Fibroblast of skin of abdomen (primary cell): ENCODE measurements around the gene PPP1R13B.

ENCODE experiments used
- DNase-seq: peaks from one replicate; pipeline ENCODE4 v3.0.0-alpha.2; 2013

The PPP1R13B gene

GRCh38 chr14:103880348-103881267 is 33.2 kb upstream of the PPP1R13B start:
- DNase-seq, result peak; percentile 63

- no peak for DNase-seq
These were observed 32.4 kb upstream of the PPP1R13B start for GRCh38 chr14:103879570-103880347.

DNA sequence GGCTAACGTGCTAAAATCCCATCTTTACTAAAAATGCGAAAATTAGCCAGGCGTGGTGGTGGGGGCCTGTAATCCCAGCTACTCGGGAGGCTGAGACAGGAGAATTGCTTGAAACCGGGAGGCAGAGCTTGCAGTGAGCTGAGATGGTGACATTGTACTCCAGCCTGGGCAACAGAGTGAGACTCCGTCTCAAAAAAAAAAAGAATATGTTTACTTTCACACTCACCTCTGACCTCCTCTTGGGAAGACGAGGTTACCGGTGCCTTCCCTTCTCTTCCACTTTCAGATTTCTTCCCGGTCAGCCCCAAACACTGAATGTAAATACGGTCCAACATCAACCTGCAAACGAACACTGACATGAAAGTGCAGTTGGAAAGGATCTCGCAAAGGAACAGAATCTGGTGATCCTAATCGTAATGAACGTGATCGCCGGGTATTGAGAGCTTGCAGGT is 31.8 kb upstream of the PPP1R13B start:
- DNase-seq, result no peak

GRCh38 chr14:103878180-103878579 is 30.8 kb upstream of the PPP1R13B start:
- no peak for DNase-seq

- no peak for DNase-seq
These were observed 27.6 kb upstream of the PPP1R13B start for GRCh38 chr14:103875010-103875409.

DNA sequence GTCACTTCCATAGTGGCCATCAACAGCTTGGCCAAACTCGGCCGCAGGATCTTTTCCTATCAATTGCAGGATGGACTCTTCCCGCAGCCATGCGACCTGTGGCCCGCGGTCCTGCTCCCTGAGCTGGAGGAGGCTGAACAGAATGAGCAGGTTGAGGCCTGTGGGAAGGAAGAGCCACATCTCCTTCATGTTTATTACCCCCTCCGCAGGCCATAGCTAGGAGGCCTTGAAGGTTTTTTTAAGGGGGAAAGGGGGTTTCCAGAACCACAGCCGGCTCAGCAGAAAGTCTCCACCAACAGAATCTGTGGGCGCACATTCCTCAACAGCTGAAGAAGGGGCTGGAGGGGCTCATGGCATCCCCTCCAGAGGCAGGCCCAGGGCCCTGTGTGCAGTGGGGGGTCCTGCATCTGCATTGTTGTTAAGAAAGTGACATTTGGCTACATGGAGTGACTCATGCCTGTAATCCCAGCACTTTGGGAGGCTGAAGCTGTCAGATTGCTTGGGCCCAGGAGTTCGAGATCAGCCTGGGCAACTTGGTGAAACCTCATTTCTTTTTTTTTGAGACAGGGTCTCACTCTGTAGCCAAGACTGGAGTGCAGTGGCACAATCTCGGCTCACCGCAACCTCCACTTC is 25.2 kb upstream of the PPP1R13B start:
- DNase-seq, result no peak

DNA sequence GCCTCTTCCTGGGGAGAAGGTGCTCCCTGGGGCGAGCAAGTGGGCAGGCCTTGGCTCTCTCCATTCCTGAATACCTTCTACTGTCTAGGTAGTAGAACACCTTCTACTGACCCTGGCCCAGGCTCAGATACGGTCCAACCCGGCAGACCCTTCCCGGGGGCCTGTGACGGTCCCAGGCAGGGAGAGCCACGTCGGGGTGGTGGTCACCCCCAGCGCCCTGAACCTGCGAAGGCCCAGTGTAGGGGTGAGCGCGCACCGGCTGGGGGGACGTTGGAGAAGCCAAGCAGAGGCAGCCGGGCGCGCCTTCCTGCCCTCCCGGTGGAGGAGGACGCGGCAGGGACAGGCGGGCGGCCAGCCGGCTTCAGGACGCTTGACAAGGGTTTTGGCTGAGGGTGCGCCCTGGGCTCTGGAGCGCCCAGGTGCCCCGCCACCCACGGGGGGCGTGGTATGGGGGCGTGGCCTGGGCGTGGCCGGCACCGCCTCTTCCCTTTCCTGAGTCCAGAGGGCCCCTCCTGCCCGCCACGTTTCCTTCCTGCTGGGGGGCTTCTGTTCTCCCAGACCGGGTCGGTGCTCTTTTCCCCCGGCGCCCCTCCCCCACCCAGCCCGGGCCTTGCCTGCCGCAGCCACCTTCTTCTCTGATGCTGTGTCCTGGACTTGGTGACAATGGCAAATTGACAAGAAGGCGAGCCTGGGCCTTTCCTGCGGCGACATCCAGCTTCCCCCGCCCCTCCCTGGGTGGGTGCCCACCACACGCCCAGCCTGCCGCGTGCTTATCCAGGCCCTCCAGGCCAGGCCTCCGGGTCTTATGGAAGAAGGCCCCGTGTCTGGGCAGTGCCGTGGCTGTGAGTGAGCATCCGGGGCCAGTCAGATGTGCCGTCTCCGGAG is 24.5 kb upstream of the PPP1R13B start:
- DNase-seq, result no peak

DNA sequence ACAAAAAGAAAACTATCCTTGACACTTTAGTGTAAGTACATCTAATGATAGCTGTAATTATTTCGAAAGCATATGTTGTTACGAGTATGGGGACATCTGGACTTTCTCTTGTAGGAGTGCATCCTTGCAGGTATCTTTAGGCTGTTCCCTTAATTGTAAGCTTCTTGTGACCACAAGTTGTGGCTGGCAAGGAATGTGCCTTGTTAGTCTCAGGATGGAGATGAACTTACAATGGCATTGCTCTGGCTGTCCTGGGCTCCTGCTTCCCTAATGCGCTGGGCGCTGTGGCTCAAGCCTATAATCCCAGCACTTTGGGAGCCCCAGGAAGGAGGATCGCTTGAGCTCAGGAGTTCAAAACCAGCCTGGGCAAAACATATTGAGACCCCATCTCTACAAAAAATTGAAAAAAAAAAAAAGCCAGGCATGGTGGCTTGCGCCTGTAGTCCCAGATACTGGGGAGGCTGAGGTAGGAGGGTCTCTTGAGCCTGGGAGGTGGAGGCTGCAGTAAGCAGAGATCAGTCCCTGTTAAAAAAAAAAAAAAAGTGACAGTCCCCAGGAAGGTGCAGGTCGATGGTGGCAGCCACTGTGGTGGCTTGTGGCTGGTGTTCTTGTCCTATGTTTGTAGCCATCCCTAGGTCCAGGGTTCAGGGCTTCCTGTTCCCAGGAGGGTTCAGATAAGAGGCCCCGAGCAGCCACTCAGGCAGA is 23.7 kb upstream of the PPP1R13B start:
- DNase-seq, result no peak

DNA sequence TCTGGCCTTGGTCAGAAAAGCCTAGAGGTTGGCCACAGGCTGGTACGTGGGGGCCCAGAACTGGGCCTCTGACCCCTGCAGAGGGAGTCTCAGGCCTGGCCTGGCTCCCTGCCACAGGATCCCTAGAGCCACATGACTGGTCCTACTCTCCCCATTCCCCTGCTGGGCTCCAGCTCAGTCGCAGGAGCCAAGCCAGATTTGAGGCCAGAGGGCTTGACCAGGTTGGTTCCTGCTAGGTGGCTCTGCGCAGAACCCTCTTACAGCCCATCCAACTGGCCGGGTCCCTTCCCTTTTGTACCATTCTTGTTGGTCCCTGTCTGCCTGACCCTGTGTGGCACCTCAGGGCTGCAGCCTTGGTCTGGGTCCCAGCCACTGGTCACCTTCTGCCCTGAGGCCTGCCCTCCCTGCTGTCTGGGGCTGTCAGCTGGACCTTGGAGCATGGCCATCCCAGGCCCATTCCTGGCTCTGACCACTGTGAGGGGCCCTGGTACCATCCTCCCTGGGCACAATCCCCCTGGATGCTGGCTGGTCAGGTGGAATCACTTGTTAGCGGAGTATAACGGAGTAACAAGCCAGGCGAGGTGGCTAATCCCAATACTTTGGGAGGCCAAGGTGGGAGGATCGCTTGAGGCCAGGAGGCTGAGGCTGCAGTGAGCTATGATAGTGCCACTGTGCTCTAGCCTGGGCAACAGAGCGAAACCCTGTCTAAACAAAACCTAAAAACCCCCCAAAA is 22.9 kb upstream of the PPP1R13B start:
- no peak for DNase-seq

GRCh38 chr14:103869406-103870143 is 22.2 kb upstream of the PPP1R13B start:
- no peak for DNase-seq

GRCh38 chr14:103868242-103868897 is 21.0 kb upstream of the PPP1R13B start:
- no peak for DNase-seq

- no peak for DNase-seq
These were observed 20.2 kb upstream of the PPP1R13B start for GRCh38 chr14:103867523-103867953.

DNA sequence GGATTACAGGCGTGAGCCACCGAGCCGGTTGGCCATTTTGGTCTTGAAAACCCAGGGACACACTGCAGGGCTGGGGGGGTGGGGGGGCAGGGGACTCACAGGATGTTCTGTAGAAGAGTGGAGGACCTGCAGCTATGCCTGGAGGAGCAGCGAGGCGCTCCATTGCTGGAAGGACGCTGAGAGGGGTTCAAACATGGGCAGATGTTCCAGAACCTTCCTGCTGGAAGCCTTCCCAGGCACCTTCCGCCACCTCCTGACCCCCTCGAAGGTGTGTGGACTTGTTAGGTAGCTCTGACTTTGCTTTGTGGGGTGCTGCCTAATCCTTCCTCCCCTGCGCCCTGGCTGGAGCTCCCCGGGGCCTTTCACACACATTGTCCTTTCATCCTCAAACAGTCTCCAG is 19.6 kb upstream of the PPP1R13B start:
- no peak for DNase-seq

- DNase-seq, result no peak
These were observed 15.9 kb upstream of the PPP1R13B start for GRCh38 chr14:103863245-103863644.

- no peak for DNase-seq
These were observed 15.0 kb upstream of the PPP1R13B start for GRCh38 chr14:103862393-103862782.

DNA sequence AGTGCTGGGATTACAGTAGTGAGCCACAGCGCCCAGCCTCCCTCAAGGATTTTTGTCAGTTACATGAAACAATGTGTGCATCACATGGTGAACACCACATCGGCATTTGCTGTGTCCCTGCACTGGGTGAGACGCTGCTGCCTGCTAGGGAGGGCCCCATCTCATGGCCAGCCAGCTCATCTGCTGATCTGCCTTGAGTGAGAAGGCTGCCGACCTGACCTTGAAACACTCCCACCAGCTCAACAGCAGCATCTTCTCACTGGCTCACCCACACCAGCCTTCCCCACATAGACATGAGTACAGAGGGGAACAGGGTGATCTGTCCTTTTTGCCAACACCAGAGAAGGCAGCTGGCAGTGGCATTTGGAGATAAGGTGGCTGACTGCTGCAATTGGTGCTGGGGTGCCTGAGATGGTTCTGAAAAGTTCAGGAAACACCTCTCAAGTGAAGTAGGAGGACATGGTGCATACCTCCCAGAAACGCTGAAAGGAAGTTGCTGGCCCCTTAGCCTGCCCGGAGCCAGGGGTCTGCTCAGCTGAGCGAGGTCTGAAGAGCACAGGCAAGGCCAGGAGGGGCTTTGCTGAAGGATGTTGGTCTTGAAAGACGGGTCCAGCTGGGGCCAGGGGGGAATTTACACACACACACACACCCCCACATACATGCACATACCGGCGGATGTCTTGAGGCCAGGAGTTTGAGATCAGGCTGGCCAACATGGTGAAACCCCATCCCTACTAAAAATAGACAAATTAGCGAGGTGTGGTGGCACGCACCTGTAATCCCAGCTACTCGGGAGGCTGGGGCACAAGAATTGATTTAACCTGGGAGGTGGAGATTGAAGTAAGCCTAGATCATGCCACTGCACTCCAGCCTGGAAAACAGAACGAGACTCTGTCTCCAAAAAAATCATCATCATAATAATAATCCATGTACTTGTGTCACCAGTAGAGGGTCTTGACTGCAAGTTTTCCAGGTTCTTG is 14.3 kb upstream of the PPP1R13B start:
- DNase-seq, result no peak

GRCh38 chr14:103859416-103860202 is 12.2 kb upstream of the PPP1R13B start:
- DNase-seq, result no peak
